ENCODE data around the gene BBS9. TPM values are rescaled to one million over a fixed set of nuclear protein-coding genes. Genes with fewer than 3 reads are reported as not detected.

Gene BBS9
- total RNA-seq, 1 experiment from 2014 or later: 4.7 TPM

- no peaks in the 10 kb centered on the region for H3K27me3 ChIP-seq (replicated peaks; ENCODE audit: control insufficient read depth, insufficient read depth, low read length)
- H3K9me3 ChIP-seq: no peaks in the 10 kb centered on the region
- ChIA-PET CTCF (no interaction called here), POLR2A (no interaction called here)
- intact Hi-C loops (cut with micrococcal nuclease; ENCODE audit: unreplicated experiment): no loop called here
- H3K4me1 Mint-ChIP-seq (ENCODE audit: low read depth, unreplicated experiment): no peaks in the 10 kb centered on the region
- BruUV-seq (replicated peaks): no TSS peak
- no peak overlapping the region for H3K4me3 Mint-ChIP-seq (ENCODE audit: unreplicated experiment)
- TF ChIP-seq CTCF (IDR thresholded peaks at IDR 0.05; ENCODE audit: insufficient read depth in 1 of 2, low read depth in 1 of 2, low read length in 1 of 2, severe bottlenecking in 1 of 2, unreplicated experiment in 1 of 2): no peak
- no peaks in the 10 kb centered on the region for H3K27me3 Mint-ChIP-seq (ENCODE audit: insufficient read depth, unreplicated experiment)
- no peak overlapping the region for H3K4me3 ChIP-seq (ENCODE audit: low read depth, low read length)
- DNase-seq: no peak
- no peak overlapping the region for H3K27ac Mint-ChIP-seq (ENCODE audit: unreplicated experiment)
- no peaks in the 10 kb centered on the region for H3K9me3 Mint-ChIP-seq (ENCODE audit: unreplicated experiment)
- no peaks in the 10 kb centered on the region for H3K36me3 Mint-ChIP-seq (ENCODE audit: insufficient read depth, unreplicated experiment)
- H3K36me3 ChIP-seq (ENCODE audit: control insufficient read depth, insufficient read depth, low read length): no peaks in the 10 kb centered on the region
- no peaks in the 10 kb centered on the region for H3K4me1 ChIP-seq
Measured at GRCh38 chr7:33157311-33157710, 27.9 kb downstream of the BBS9 start.

GRCh38 chr7:33157781-33158180, 28.4 kb downstream of the BBS9 start:
- no peak overlapping the region for H3K4me3 Mint-ChIP-seq (ENCODE audit: unreplicated experiment)
- DNase-seq: no peak
- no peaks in the 10 kb centered on the region for H3K36me3 Mint-ChIP-seq (ENCODE audit: insufficient read depth, unreplicated experiment)
- H3K9me3 Mint-ChIP-seq (ENCODE audit: unreplicated experiment): no peaks in the 10 kb centered on the region
- intact Hi-C loops (cut with micrococcal nuclease; ENCODE audit: unreplicated experiment): no loop called here
- no TSS peak for BruUV-seq (replicated peaks)
- POLR2A ChIA-PET: no interaction called here
- H3K9me3 ChIP-seq: no peaks in the 10 kb centered on the region
- H3K4me1 ChIP-seq: no peaks in the 10 kb centered on the region
- TF ChIP-seq CTCF (IDR thresholded peaks at IDR 0.05; ENCODE audit: insufficient read depth in 1 of 2, low read depth in 1 of 2, low read length in 1 of 2, severe bottlenecking in 1 of 2, unreplicated experiment in 1 of 2): no peak
- H3K36me3 ChIP-seq (ENCODE audit: control insufficient read depth, insufficient read depth, low read length): no peaks in the 10 kb centered on the region
- no peak overlapping the region for H3K4me3 ChIP-seq (ENCODE audit: low read depth, low read length)
- no peak overlapping the region for H3K27ac Mint-ChIP-seq (ENCODE audit: unreplicated experiment)
- CTCF ChIA-PET: no interaction called here
- H3K4me1 Mint-ChIP-seq (ENCODE audit: low read depth, unreplicated experiment): no peaks in the 10 kb centered on the region
- no peaks in the 10 kb centered on the region for H3K27me3 Mint-ChIP-seq (ENCODE audit: insufficient read depth, unreplicated experiment)
- H3K27me3 ChIP-seq (replicated peaks; ENCODE audit: control insufficient read depth, insufficient read depth, low read length): no peaks in the 10 kb centered on the region

- no TSS peak for BruUV-seq (replicated peaks)
- POLR2A ChIA-PET: no interaction called here
- Histone ChIP-seq H3K36me3 (ENCODE audit: control insufficient read depth, insufficient read depth, low read length) (no peaks in the 10 kb centered on the region), H3K27me3 (replicated peaks; ENCODE audit: control insufficient read depth, insufficient read depth, low read length) (no peaks in the 10 kb centered on the region), H3K4me3 (ENCODE audit: low read depth, low read length) (no peak overlapping the region), H3K9me3 (peaks cover 2% of the 10 kb centered on the region; the same call in 1 of the 2 replicates), H3K4me1 (no peaks in the 10 kb centered on the region)
- no peak for TF ChIP-seq CTCF (IDR thresholded peaks at IDR 0.05; ENCODE audit: insufficient read depth in 1 of 2, low read depth in 1 of 2, low read length in 1 of 2, severe bottlenecking in 1 of 2, unreplicated experiment in 1 of 2)
- Mint-ChIP-seq H3K4me3 (ENCODE audit: unreplicated experiment) (no peak overlapping the region), H3K9me3 (ENCODE audit: unreplicated experiment) (no peaks in the 10 kb centered on the region), H3K36me3 (ENCODE audit: insufficient read depth, unreplicated experiment) (no peaks in the 10 kb centered on the region), H3K27me3 (ENCODE audit: insufficient read depth, unreplicated experiment) (no peaks in the 10 kb centered on the region), H3K27ac (ENCODE audit: unreplicated experiment) (no peak overlapping the region), H3K4me1 (ENCODE audit: low read depth, unreplicated experiment) (no peaks in the 10 kb centered on the region)
- intact Hi-C loops (cut with micrococcal nuclease; ENCODE audit: unreplicated experiment): no loop called here
- CTCF ChIA-PET: no interaction called here
- no peak for DNase-seq
Measured at GRCh38 chr7:33177876-33178275, 48.5 kb downstream of the BBS9 start.
